Endodermal cell (in vitro differentiated cells): ENCODE data around the gene DACT3. TPM values are rescaled to one million over a fixed set of nuclear protein-coding genes. Genes with fewer than 3 reads are reported as not detected.

Source experiments
- DNase-seq: peaks from one replicate; pipeline ENCODE4 v3.0.0-alpha.2; 2017
- H3K27ac ChIP-seq: 2 replicates; pipeline ENCODE4 v1.5.1; 2013; ENCODE audit warnings: mild to moderate bottlenecking, low read depth, low read length, moderate library complexity
- H3K27me3 ChIP-seq: 2 replicates; pipeline ENCODE4 v1.6.1; 2013; ENCODE audit warnings: mild to moderate bottlenecking, low read length, moderate library complexity; ENCODE audit not compliant: insufficient read depth, control insufficient read depth, poor library complexity, severe bottlenecking
- H3K36me3 ChIP-seq: 2 replicates; pipeline ENCODE4 v1.7.0; 2013; ENCODE audit warnings: mild to moderate bottlenecking, low read length, moderate library complexity; ENCODE audit not compliant: control insufficient read depth, insufficient read depth
- H3K4me1 ChIP-seq: one replicate; pipeline ENCODE4 v1.7.0; 2013; ENCODE audit warnings: low read length; ENCODE audit not compliant: control insufficient read depth, insufficient read depth
- H3K4me3 ChIP-seq: 2 replicates; pipeline ENCODE4 v1.5.1; 2013; ENCODE audit warnings: mild to moderate bottlenecking, low read length, moderate library complexity
- H3K9ac ChIP-seq: 2 replicates; pipeline ENCODE4 v1.6.1; 2013; ENCODE audit warnings: mild to moderate bottlenecking, low read length, moderate library complexity; ENCODE audit not compliant: poor library complexity, severe bottlenecking; ENCODE audit errors: extremely low read depth
- H3K9me3 ChIP-seq: 2 replicates; pipeline ENCODE4 v1.6.1; 2013; ENCODE audit warnings: mild to moderate bottlenecking, low read length, moderate library complexity; ENCODE audit not compliant: control insufficient read depth
- H3K27ac Mint-ChIP-seq: 2 replicates; pipeline ENCODE4 v1.8.0; 2020; ENCODE audit warnings: mixed read lengths
- H3K27me3 Mint-ChIP-seq: 2 replicates; pipeline ENCODE4 v1.8.0; 2021; ENCODE audit warnings: mild to moderate bottlenecking, mixed read lengths; ENCODE audit not compliant: insufficient read depth
- H3K36me3 Mint-ChIP-seq: 2 replicates; pipeline ENCODE4 v1.8.0; 2020; ENCODE audit warnings: low read depth, mixed read lengths
- H3K4me1 Mint-ChIP-seq: 2 replicates; pipeline ENCODE4 v1.8.0; 2020; ENCODE audit warnings: mixed read lengths
- H3K4me3 Mint-ChIP-seq: 2 replicates; pipeline ENCODE4 v1.8.0; 2020; ENCODE audit warnings: mild to moderate bottlenecking, moderate library complexity, mixed read lengths
- H3K9me3 Mint-ChIP-seq: 2 replicates; pipeline ENCODE4 v1.8.0; 2020; ENCODE audit warnings: mild to moderate bottlenecking, mixed read lengths
- WGBS, 2 experiments: methylation state at CpG; one replicate each; pipeline versions ENCODE4 v1.1.5 to v1.1.7; 2013; ENCODE audit warnings: missing lambda C conversion rate in 2 of 2, mixed read lengths in 1 of 2; ENCODE audit not compliant: insufficient coverage in 1 of 2, insufficient read length in 1 of 2; 5-methylcytosine and 5-hydroxymethylcytosine counted together
- total RNA-seq, 2 donors: library from RNA; stranded (reverse); fragmentation: NEBNext Ultra II Directional in 1 of 2; extraction: Animal tissue kit (Norgen Biotek cat#: 25700) in 1 of 2; gene quantifications; 2 replicates in 1 of 2; 3 replicates in 1 of 2; pipeline ENCODE4 v1.2.1, GENCODE V29; 2021
- TF ChIP-seq, protein P1 (sequence below): fragments of 200-600 bp; sonication (generic); conservative IDR thresholded peaks from 2 replicates; pipeline ENCODE4 v1.5.0; 2021; ENCODE audit warnings: antibody characterized with exemption, mild to moderate bottlenecking

Gene DACT3
- total RNA-seq, 2 donors from 2014 or later, result 0.15 to 0.70 TPM

DNA sequence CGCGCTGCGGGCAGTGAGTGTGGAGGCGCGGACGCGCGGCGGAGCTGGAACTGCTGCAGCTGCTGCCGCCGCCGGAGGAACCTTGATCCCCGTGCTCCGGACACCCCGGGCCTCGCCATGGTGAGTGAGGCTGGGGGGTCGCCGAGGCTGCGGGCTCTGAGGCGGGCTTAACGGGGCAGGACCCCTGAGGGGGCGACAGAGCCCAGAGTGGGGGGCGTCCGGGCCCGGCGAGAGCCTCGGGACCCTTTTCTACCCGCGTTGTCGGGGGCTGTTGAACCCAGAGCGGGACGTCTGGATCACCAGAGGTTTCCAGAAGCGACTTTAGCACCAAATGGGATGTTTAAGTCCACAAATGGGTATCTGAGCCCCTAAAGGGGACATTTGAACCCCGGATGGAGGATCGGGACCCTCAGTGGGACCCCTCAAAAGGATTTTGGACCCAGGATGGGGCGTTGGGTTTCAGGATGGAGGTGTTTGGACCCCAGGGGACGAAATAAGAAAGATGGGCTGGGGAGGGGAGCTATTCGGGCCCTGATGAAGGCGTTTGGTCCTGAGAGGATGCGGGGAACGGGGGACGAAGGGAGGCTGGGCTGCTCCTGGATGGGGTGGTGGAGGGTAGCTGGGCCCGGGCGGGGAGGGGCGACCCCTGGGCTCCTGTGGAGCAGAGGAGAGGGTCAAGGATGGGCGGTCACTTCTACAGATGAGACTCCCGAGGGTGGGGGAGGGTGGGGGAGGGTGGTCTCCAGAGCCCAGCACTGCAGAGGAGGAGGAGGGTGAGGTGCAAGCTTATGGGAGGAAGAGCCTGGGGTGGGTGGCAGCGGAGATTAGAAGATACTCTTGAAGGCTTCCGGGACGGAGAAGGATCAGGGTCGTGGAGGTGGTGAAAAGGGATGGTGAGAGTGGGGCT, 59.4 kb downstream of the DACT3 start, which contains the start of gene CALM3:
Gene CALM3, plus strand, starts transcription at position 13 of the 907 bp plus-strand sequence. Its CDS starts 105 bp downstream, at position 118.
- H3K4me3 Mint-ChIP-seq, result peak within 1 kb of the TSS; percentile 93
- peaks cover 12% of the 10 kb centered on the region for H3K4me1 ChIP-seq
- H3K36me3 Mint-ChIP-seq, result peaks cover 13% of the 10 kb centered on the region
- peaks cover 2% of the 10 kb centered on the region for H3K27me3 Mint-ChIP-seq
- TF ChIP-seq, protein P1, sequence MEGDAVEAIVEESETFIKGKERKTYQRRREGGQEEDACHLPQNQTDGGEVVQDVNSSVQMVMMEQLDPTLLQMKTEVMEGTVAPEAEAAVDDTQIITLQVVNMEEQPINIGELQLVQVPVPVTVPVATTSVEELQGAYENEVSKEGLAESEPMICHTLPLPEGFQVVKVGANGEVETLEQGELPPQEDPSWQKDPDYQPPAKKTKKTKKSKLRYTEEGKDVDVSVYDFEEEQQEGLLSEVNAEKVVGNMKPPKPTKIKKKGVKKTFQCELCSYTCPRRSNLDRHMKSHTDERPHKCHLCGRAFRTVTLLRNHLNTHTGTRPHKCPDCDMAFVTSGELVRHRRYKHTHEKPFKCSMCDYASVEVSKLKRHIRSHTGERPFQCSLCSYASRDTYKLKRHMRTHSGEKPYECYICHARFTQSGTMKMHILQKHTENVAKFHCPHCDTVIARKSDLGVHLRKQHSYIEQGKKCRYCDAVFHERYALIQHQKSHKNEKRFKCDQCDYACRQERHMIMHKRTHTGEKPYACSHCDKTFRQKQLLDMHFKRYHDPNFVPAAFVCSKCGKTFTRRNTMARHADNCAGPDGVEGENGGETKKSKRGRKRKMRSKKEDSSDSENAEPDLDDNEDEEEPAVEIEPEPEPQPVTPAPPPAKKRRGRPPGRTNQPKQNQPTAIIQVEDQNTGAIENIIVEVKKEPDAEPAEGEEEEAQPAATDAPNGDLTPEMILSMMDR, result no peak
- peak; percentile 66 for DNase-seq
- peak within 1 kb of the TSS; percentile 100 for H3K27ac ChIP-seq
- no peaks in the 10 kb centered on the region for H3K27me3 ChIP-seq
- H3K9me3 ChIP-seq, result peaks cover 27% of the 10 kb centered on the region
- peak within 1 kb of the TSS; percentile 99 for H3K9ac ChIP-seq
- H3K4me1 Mint-ChIP-seq, result peaks cover 19% of the 10 kb centered on the region
- WGBS, 2 experiments, result 0% methylated on average over 11 to 51 of the region's 51 CpGs
- H3K27ac Mint-ChIP-seq, result peak within 1 kb of the TSS; percentile 100
- H3K4me3 ChIP-seq, result peak within 1 kb of the TSS; percentile 99
- H3K9me3 Mint-ChIP-seq, result peaks cover 11% of the 10 kb centered on the region
- peaks cover 24% of the 10 kb centered on the region for H3K36me3 ChIP-seq

DNA sequence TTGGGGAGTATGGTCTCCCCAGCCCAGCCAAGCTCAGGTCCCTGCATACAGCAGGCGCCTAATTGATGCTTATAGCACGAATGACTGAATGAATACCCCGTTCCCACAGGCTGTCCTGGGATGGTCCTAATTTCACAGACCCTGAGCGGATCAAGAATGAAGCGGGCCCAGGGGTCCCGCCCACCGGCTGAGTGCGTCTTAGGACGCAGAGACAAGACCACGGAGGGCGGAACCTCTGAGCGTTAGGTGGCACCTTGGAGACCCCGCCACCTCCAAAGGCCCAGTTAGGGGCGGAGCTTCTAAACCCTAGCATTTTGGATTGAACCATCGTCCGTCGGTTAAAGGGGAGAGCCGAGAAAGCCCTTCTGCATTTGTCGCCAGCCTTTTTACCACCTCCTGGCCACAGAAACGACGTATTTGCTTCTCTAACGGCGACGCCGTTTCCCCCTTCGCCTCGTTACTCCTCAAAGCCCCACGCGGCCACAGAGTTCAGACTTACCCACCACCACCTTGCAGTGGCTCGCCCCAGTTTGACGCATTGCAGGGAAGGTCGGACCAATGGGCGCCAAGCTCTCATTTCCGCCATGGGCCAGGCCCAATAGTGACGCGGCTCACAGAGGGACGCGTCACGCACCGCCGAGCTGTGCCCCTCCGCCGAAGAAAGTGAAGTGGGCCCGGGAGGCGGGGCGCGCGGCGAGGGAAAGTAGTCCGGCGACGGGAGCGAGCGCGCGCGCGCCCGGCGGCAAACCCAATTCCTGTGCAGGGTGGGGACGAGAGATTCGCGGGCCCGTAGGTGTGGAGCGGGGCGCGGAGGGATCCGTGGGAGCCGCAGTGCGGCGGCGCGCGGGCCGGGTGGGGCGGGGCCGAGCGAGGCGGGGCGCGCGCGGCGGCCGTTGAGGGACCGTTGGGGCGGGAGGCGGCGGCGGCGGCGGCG, 60.3 kb downstream of the DACT3 start:
- peak overlapping the region; percentile 99 for H3K9ac ChIP-seq
- peaks cover 15% of the 10 kb centered on the region for H3K36me3 ChIP-seq
- Mint-ChIP-seq H3K9me3 (peaks cover 11% of the 10 kb centered on the region), H3K4me1 (peaks cover 19% of the 10 kb centered on the region), H3K36me3 (peaks cover 5% of the 10 kb centered on the region), H3K27ac (peak overlapping the region; percentile 100), H3K4me3 (peak overlapping the region; percentile 93), H3K27me3 (peaks cover 2% of the 10 kb centered on the region)
- TF ChIP-seq, protein P1, result no peak
- H3K4me3 ChIP-seq, result peak overlapping the region; percentile 99
- peaks cover 12% of the 10 kb centered on the region for H3K4me1 ChIP-seq
- 1 to 3% methylated on average over 52 to 85 of the region's 93 CpGs for WGBS, 2 experiments
- peaks cover 27% of the 10 kb centered on the region for H3K9me3 ChIP-seq
- H3K27me3 ChIP-seq, result no peaks in the 10 kb centered on the region
- DNase-seq, result peak; percentile 99
- H3K27ac ChIP-seq, result peak overlapping the region; percentile 100

DNA sequence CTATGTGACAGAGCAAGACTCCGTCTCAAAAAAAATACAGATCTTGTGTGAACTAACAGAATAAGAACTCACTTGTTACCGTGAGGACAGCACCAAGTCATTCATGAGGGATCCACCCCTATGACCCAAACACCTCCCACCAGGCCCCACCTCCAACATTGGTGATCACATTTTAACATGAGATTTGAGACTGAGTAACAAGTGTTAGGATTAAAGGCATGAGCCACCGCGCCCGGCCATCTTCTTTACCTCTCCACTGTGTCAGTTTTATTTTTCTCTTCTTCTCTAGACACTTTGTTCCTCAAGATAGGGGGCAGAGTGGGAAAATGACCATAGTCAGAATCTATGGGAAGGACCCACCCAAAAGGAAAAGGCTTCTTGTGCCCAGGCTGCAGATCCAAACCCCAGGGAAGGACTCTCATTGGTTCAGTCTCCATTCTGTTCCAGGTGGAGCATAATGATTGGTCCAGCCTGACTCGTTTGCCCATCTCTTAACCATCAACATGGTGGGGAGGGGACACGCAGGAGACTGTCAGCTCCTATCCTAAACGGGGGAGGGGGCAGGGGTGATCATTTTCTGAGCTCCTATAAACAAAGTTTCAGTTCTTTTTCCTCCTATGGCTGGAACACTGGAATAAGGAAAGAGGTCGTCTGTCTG, 61.1 kb downstream of the DACT3 start:
- Mint-ChIP-seq H3K4me3 (peak overlapping the region; percentile 93), H3K9me3 (peaks cover 11% of the 10 kb centered on the region), H3K4me1 (peaks cover 16% of the 10 kb centered on the region), H3K36me3 (peaks cover under 1% of the 10 kb centered on the region), H3K27ac (peak overlapping the region; percentile 100), H3K27me3 (peaks cover 2% of the 10 kb centered on the region)
- TF ChIP-seq, protein P1, result no peak
- Histone ChIP-seq H3K9me3 (peaks cover 27% of the 10 kb centered on the region), H3K9ac (peak overlapping the region; percentile 99), H3K4me3 (peak overlapping the region; percentile 83), H3K36me3 (peaks cover 7% of the 10 kb centered on the region), H3K27ac (no peak overlapping the region), H3K27me3 (no peaks in the 10 kb centered on the region), H3K4me1 (peaks cover 12% of the 10 kb centered on the region)
- WGBS, 2 experiments, result 61 to 71% methylated on average over 2 to 6 of the region's 9 CpGs
- DNase-seq, result peak; percentile 44
